Neural cell (in vitro differentiated cells): Measurements from ENCODE around the gene TRIM10. TPM values are rescaled to one million over a fixed set of nuclear protein-coding genes. Genes with fewer than 3 reads are reported as not detected.

ENCODE experiments used
- H2AFZ ChIP-seq: fragments of 200-600, 300-800 bp; sonication (generic), shearing (Covaris generic); 2 replicates; pipeline ENCODE4 v1.6.0; 2014; ENCODE audit warnings: low read depth, mild to moderate bottlenecking, antibody characterized with exemption, low read length, moderate library complexity
- H3F3A ChIP-seq: fragments of 200-600 bp; shearing (Covaris generic); 2 replicates; pipeline ENCODE4 v1.6.1; 2016; ENCODE audit warnings: mild to moderate bottlenecking, moderate library complexity, mixed read lengths, antibody characterized with exemption, low read length; ENCODE audit not compliant: insufficient read depth, poor library complexity, severe bottlenecking
- H3K27ac ChIP-seq: fragments of 200-600, 300-800 bp; sonication (generic), shearing (Covaris generic); 2 replicates; pipeline ENCODE4 v1.5.1; 2014; ENCODE audit warnings: mild to moderate bottlenecking, low read length, moderate library complexity
- H3K27me3 ChIP-seq: fragments of 300-800, 200-600 bp; sonication (generic), shearing (Covaris generic); 2 replicates; pipeline ENCODE4 v1.6.0; 2014; ENCODE audit warnings: mild to moderate bottlenecking, low read depth, low read length, moderate library complexity; ENCODE audit not compliant: insufficient read depth
- H3K36me3 ChIP-seq: fragments of 300-800, 200-600 bp; sonication (generic), shearing (Covaris generic); 2 replicates; pipeline ENCODE4 v1.5.1; 2014; ENCODE audit warnings: mild to moderate bottlenecking, antibody characterized with exemption, low read length, moderate library complexity; ENCODE audit not compliant: insufficient read depth
- H3K4me2 ChIP-seq: fragments of 300-800, 200-600 bp; sonication (generic), shearing (Covaris generic); 2 replicates; pipeline ENCODE4 v1.6.0; 2014; ENCODE audit warnings: mild to moderate bottlenecking, low read length
- H3K4me3 ChIP-seq: fragments of 300-800, 200-600 bp; sonication (generic), shearing (Covaris generic); 2 replicates; pipeline ENCODE4 v1.5.1; 2014; ENCODE audit warnings: mild to moderate bottlenecking, low read length, moderate library complexity
- H3K79me2 ChIP-seq: fragments of 200-600 bp; shearing (Covaris generic); replicated peaks from 2 replicates; pipeline ENCODE4 v1.6.0; 2014; ENCODE audit warnings: mild to moderate bottlenecking, low read length, moderate library complexity; ENCODE audit not compliant: insufficient read depth
- H3K9ac ChIP-seq: fragments of 300-800, 200-600 bp; sonication (generic), shearing (Covaris generic); 2 replicates; pipeline ENCODE4 v1.6.1; 2016; ENCODE audit warnings: mild to moderate bottlenecking, low read length, mixed read lengths
- H3K9me2 ChIP-seq: fragments of 200-600 bp; shearing (Covaris generic); 2 replicates; pipeline ENCODE4 v1.6.1; 2016; ENCODE audit warnings: mild to moderate bottlenecking, low read length, mixed read lengths; ENCODE audit not compliant: insufficient read depth
- H3K9me3 ChIP-seq: fragments of 200-600, 300-800 bp; sonication (generic), shearing (Covaris generic); 2 replicates; pipeline ENCODE4 v1.6.1; 2016; ENCODE audit warnings: mild to moderate bottlenecking, mixed run types, low read length, moderate library complexity, mixed read lengths
- H4K20me1 ChIP-seq: fragments of 200-600 bp; shearing (Covaris generic); 2 replicates; pipeline ENCODE4 v1.6.1; 2016; ENCODE audit warnings: mild to moderate bottlenecking, mixed run types; ENCODE audit not compliant: insufficient read depth
- EP300 ChIP-seq: fragments of 450-650 bp; conservative IDR thresholded peaks from 2 replicates; pipeline ENCODE4 v1.6.1; 2014; ENCODE audit warnings: antibody characterized with exemption, mild to moderate bottlenecking, moderate library complexity; ENCODE audit not compliant: poor library complexity, severe bottlenecking
- EZH2 ChIP-seq: fragments of 200-600, 300-800 bp; shearing (Covaris generic), sonication (generic); IDR thresholded peaks from 2 replicates; pipeline ENCODE4 v1.6.1; 2014; ENCODE audit warnings: antibody characterized with exemption, low read length, borderline replicate concordance, mild to moderate bottlenecking; ENCODE audit not compliant: insufficient read depth, poor library complexity, severe bottlenecking
- MXI1 ChIP-seq: fragments of 450-650 bp; conservative IDR thresholded peaks from 2 replicates; pipeline ENCODE4 v1.6.1; 2014; ENCODE audit warnings: antibody characterized with exemption, mild to moderate bottlenecking; ENCODE audit not compliant: poor library complexity, severe bottlenecking
- POLR2AphosphoS5 ChIP-seq: IDR thresholded peaks from 2 replicates; pipeline ENCODE4 v1.6.1; 2012
- RAD21 ChIP-seq: fragments of 450-650 bp; conservative IDR thresholded peaks from 2 replicates; pipeline ENCODE4 v1.6.1; 2014; ENCODE audit warnings: antibody characterized with exemption, mild to moderate bottlenecking, moderate library complexity
- SMC3 ChIP-seq: fragments of 450-650 bp; conservative IDR thresholded peaks from 2 replicates; pipeline ENCODE4 v1.6.1; 2014; ENCODE audit warnings: antibody characterized with exemption, mild to moderate bottlenecking, moderate library complexity; ENCODE audit not compliant: poor library complexity
- TAF1 ChIP-seq: IDR thresholded peaks from 2 replicates; pipeline ENCODE4 v1.6.1; 2012; ENCODE audit warnings: low read depth
- polyA plus RNA-seq: library from polyadenylated mRNA; depleted of rRNA; stranded (reverse); fragments of >200 nt; gene quantifications from 2 replicates; pipeline ENCODE4 v1.2.3, GENCODE V29; 2014
- TF ChIP-seq, protein P1 (sequence below): fragments of 450-650 bp; IDR thresholded peaks from 2 replicates; pipeline ENCODE4 v1.5.1; 2014; ENCODE audit warnings: antibody characterized with exemption, mild to moderate bottlenecking, moderate library complexity; ENCODE audit not compliant: poor library complexity, severe bottlenecking
- TF ChIP-seq, protein P2 (sequence below): IDR thresholded peaks from 2 replicates; pipeline ENCODE4 v1.6.1; 2012; ENCODE audit warnings: borderline replicate concordance

Gene TRIM10
- polyA plus RNA-seq, 1 donor from 2014 or later, result not detected

DNA sequence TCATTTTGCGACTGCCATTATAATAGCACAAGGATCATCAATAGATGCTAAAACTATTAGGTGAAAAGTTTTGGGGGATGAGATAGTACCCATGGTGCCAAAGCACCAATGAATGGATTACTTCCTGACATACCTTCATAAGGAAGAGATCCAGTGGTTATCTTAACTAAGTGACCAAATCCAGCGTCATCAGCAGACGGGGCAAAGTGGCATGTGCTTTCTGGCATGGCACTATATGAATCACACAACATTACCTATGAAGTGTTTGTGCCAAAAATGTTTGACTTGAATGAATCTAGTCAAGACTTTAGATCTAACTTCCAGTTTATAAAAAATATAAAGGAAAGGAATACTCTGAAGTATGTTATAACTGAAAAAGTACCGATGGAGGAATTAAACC, 41.4 kb upstream of the TRIM10 start:
- Histone ChIP-seq H3K79me2 (no peaks in the 10 kb centered on the region), H3K36me3 (peaks cover under 1% of the 10 kb centered on the region), H3K9me3 (no peaks in the 10 kb centered on the region), H3K9ac (no peak overlapping the region), H3K4me3 (no peak overlapping the region), H2AFZ (no peak overlapping the region), H3K27ac (no peak overlapping the region), H3F3A (no peaks in the 10 kb centered on the region), H3K9me2 (no peaks in the 10 kb centered on the region), H4K20me1 (no peaks in the 10 kb centered on the region), H3K4me2 (no peak overlapping the region), H3K27me3 (no peaks in the 10 kb centered on the region)
- TF ChIP-seq EP300, result no peak
- TF ChIP-seq RAD21, result no peak
- TF ChIP-seq SMC3, result no peak
- TF ChIP-seq, protein P1, sequence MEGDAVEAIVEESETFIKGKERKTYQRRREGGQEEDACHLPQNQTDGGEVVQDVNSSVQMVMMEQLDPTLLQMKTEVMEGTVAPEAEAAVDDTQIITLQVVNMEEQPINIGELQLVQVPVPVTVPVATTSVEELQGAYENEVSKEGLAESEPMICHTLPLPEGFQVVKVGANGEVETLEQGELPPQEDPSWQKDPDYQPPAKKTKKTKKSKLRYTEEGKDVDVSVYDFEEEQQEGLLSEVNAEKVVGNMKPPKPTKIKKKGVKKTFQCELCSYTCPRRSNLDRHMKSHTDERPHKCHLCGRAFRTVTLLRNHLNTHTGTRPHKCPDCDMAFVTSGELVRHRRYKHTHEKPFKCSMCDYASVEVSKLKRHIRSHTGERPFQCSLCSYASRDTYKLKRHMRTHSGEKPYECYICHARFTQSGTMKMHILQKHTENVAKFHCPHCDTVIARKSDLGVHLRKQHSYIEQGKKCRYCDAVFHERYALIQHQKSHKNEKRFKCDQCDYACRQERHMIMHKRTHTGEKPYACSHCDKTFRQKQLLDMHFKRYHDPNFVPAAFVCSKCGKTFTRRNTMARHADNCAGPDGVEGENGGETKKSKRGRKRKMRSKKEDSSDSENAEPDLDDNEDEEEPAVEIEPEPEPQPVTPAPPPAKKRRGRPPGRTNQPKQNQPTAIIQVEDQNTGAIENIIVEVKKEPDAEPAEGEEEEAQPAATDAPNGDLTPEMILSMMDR, result no peak
- TF ChIP-seq EZH2, result no peak
- no peak for TF ChIP-seq POLR2AphosphoS5
- TF ChIP-seq, protein P2, sequence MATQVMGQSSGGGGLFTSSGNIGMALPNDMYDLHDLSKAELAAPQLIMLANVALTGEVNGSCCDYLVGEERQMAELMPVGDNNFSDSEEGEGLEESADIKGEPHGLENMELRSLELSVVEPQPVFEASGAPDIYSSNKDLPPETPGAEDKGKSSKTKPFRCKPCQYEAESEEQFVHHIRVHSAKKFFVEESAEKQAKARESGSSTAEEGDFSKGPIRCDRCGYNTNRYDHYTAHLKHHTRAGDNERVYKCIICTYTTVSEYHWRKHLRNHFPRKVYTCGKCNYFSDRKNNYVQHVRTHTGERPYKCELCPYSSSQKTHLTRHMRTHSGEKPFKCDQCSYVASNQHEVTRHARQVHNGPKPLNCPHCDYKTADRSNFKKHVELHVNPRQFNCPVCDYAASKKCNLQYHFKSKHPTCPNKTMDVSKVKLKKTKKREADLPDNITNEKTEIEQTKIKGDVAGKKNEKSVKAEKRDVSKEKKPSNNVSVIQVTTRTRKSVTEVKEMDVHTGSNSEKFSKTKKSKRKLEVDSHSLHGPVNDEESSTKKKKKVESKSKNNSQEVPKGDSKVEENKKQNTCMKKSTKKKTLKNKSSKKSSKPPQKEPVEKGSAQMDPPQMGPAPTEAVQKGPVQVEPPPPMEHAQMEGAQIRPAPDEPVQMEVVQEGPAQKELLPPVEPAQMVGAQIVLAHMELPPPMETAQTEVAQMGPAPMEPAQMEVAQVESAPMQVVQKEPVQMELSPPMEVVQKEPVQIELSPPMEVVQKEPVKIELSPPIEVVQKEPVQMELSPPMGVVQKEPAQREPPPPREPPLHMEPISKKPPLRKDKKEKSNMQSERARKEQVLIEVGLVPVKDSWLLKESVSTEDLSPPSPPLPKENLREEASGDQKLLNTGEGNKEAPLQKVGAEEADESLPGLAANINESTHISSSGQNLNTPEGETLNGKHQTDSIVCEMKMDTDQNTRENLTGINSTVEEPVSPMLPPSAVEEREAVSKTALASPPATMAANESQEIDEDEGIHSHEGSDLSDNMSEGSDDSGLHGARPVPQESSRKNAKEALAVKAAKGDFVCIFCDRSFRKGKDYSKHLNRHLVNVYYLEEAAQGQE, result no peak
- no peak for TF ChIP-seq MXI1
- TF ChIP-seq TAF1, result no peak

- Histone ChIP-seq H3F3A (no peaks in the 10 kb centered on the region), H3K4me3 (no peak overlapping the region), H3K9me2 (no peaks in the 10 kb centered on the region), H3K9me3 (no peaks in the 10 kb centered on the region), H4K20me1 (no peaks in the 10 kb centered on the region), H3K27ac (no peak overlapping the region), H3K9ac (no peak overlapping the region), H3K36me3 (peaks cover 5% of the 10 kb centered on the region), H3K79me2 (no peaks in the 10 kb centered on the region), H2AFZ (no peak overlapping the region), H3K4me2 (no peak overlapping the region), H3K27me3 (no peaks in the 10 kb centered on the region)
- no peak for TF ChIP-seq TAF1
- no peak for TF ChIP-seq RAD21
These were observed 39.7 kb upstream of the TRIM10 start for GRCh38 chr6:30200551-30201281.
